ENCODE data around the gene DRAXIN.
A peak's percentile ranks its signal among the peaks of the same experiment; 100 is the strongest.

Gene DRAXIN

GRCh38 chr1:11741919-11742558 is 50.5 kb downstream of the DRAXIN start:
- no peak overlapping the region for H3K4me3 ChIP-seq (ENCODE audit: low read depth, low read length)
- DNase-seq (ENCODE audit: low read depth): no peak
- no peak for TF ChIP-seq CTCF (conservative IDR thresholded peaks at IDR 0.05; ENCODE audit: low read depth, low read length)

GRCh38 chr1:11744287-11744686 is 52.8 kb downstream of the DRAXIN start:
- no peak overlapping the region for H3K4me3 ChIP-seq (ENCODE audit: low read depth, low read length)
- no peak for DNase-seq (ENCODE audit: low read depth)
- no peak for TF ChIP-seq CTCF (conservative IDR thresholded peaks at IDR 0.05; ENCODE audit: low read depth, low read length)

- DNase-seq (ENCODE audit: low read depth): no peak
- no peak for TF ChIP-seq CTCF (conservative IDR thresholded peaks at IDR 0.05; ENCODE audit: low read depth, low read length)
- no peak overlapping the region for H3K4me3 ChIP-seq (ENCODE audit: low read depth, low read length)
Observed at GRCh38 chr1:11746092-11746491, 54.6 kb downstream of the DRAXIN start.

- no peak for DNase-seq (ENCODE audit: low read depth)
- H3K4me3 ChIP-seq (ENCODE audit: low read depth, low read length): no peak overlapping the region
- TF ChIP-seq CTCF (conservative IDR thresholded peaks at IDR 0.05; ENCODE audit: low read depth, low read length): no peak
Observed at GRCh38 chr1:11746795-11747487, 55.4 kb downstream of the DRAXIN start.

- no peak overlapping the region for H3K4me3 ChIP-seq (ENCODE audit: low read depth, low read length)
- TF ChIP-seq CTCF (conservative IDR thresholded peaks at IDR 0.05; ENCODE audit: low read depth, low read length): no peak
- DNase-seq (ENCODE audit: low read depth): no peak
Observed at GRCh38 chr1:11748294-11749202, 57.0 kb downstream of the DRAXIN start.

GRCh38 chr1:11749203-11749689 is 57.7 kb downstream of the DRAXIN start:
- peak; percentile 31 for DNase-seq (ENCODE audit: low read depth)
- no peak overlapping the region for H3K4me3 ChIP-seq (ENCODE audit: low read depth, low read length)

More at GRCh38 chr1:11749203-11749689, 57.7 kb downstream of the DRAXIN start:
- peak; percentile 53 for TF ChIP-seq CTCF (conservative IDR thresholded peaks at IDR 0.05; ENCODE audit: low read depth, low read length)
